HG02884 (cell line): Measurements from ENCODE around the gene TLX3.
"Not testable (repeated sequence)": the region's sequence is repeated elsewhere in the genome, so short reads cannot be mapped to it uniquely, and the experiment has no call there.

Experiments
- ATAC-seq: cut with Tn5 transposase; IDR thresholded peaks from one replicate; pipeline ENCODE4 v1.9.1; 2021; ENCODE audit warnings: mild to moderate bottlenecking, moderate library complexity; ENCODE audit not compliant: unreplicated experiment

Gene TLX3

GRCh38 chr5:171308453-171309275 lies at the start of gene TLX3:
TSS of gene TLX3 (plus strand) at chr5:171309248. CDS start at chr5:171309366, 118 bp downstream.
- ATAC-seq: no peak

- no peak for ATAC-seq
Measured at GRCh38 chr5:171261361-171261760, 47.7 kb upstream of the TLX3 start.

GRCh38 chr5:171261904-171262303 lies 47.1 kb upstream of the TLX3 start:
- no peak for ATAC-seq

- ATAC-seq: no peak
Measured at GRCh38 chr5:171263181-171263580, 45.9 kb upstream of the TLX3 start.

- no peak for ATAC-seq
Measured at GRCh38 chr5:171264843-171265242, 44.2 kb upstream of the TLX3 start.

GRCh38 chr5:171268700-171269620 lies 40.1 kb upstream of the TLX3 start:
- ATAC-seq: no peak

- ATAC-seq: no peak
Measured at GRCh38 chr5:171269717-171270116, 39.3 kb upstream of the TLX3 start.

GRCh38 chr5:171270136-171270535 lies 38.9 kb upstream of the TLX3 start:
- no peak for ATAC-seq

GRCh38 chr5:171271798-171272197 lies 37.2 kb upstream of the TLX3 start:
- ATAC-seq: no peak

GRCh38 chr5:171272996-171273970 lies 35.8 kb upstream of the TLX3 start:
- no peak for ATAC-seq

- no peak for ATAC-seq
Measured at GRCh38 chr5:171275841-171276544, 33.1 kb upstream of the TLX3 start.

GRCh38 chr5:171283753-171284152 lies 25.3 kb upstream of the TLX3 start:
- ATAC-seq: no peak

- no peak for ATAC-seq
Measured at GRCh38 chr5:171285465-171285864, 23.6 kb upstream of the TLX3 start.

- ATAC-seq: no peak
Measured at GRCh38 chr5:171288066-171288465, 21.0 kb upstream of the TLX3 start.

- ATAC-seq: no peak
Measured at GRCh38 chr5:171291371-171291770, 17.7 kb upstream of the TLX3 start.

- no peak for ATAC-seq
Measured at GRCh38 chr5:171295299-171295698, 13.7 kb upstream of the TLX3 start.

- no peak for ATAC-seq
Measured at GRCh38 chr5:171295801-171296200, 13.2 kb upstream of the TLX3 start.

GRCh38 chr5:171297941-171298340 lies 11.1 kb upstream of the TLX3 start:
- ATAC-seq: not testable (repeated sequence)

GRCh38 chr5:171299228-171299627 lies 9.8 kb upstream of the TLX3 start:
- ATAC-seq: no peak

GRCh38 chr5:171299851-171300250 lies 9.2 kb upstream of the TLX3 start:
- ATAC-seq: no peak
